ENCODE results near the gene TSPYL4. TPM values are rescaled to one million over a fixed set of nuclear protein-coding genes. Genes with fewer than 3 reads are reported as not detected.

TSPYL4 gene
- total RNA-seq, 1 experiment from 2014 or later: 5.4 TPM

DNA sequence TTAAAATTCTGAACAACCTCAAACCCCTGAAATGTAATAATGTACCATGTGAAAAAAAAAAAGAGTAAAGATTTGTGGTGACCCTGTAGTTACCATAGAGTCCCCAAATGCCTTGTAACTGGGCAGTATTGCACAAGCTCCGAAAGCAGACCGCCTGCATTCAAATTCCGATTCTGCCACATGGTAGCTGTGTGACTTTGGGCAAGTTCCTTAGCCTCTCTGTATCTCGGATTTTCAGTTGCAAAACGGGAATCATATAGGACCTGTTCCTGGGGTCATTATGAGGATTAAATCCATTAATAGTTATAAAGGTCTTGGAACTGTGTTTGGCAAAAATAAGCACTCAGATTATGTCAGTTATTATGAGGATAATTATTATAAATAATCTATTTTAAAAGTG lies 43.6 kb downstream of the TSPYL4 start:
- ATAC-seq: no peak
- intact Hi-C loops (cut with micrococcal nuclease): no loop called here

More for the DNA sequence above, 43.6 kb downstream of the TSPYL4 start:
- CTCF ChIA-PET: interaction anchor here (3.1 kb wide), 1 partner anchor 8 kb away, joined by 10 read pairs; no protein-coding TSS in a partner anchor
- Histone ChIP-seq H2AFZ (ENCODE audit: low read depth, low read length, poor library complexity, severe bottlenecking) (no peak overlapping the region), H3K4me2 (ENCODE audit: low read length) (no peak overlapping the region), H3K9ac (ENCODE audit: low read length) (no peak overlapping the region), H3K27ac (ENCODE audit: low read depth, low read length) (no peak overlapping the region), H4K20me1 (ENCODE audit: insufficient read depth) (no peaks in the 10 kb centered on the region; the same call in 1 of the 2 replicates), H3K4me3 (replicated peaks in 1 of 2; ENCODE audit: low read depth in 1 of 2, low read length in 2 of 2) (no peak overlapping the region), H3K4me1 (ENCODE audit: control insufficient read depth in 1 of 2, insufficient read depth in 2 of 2, low read length in 2 of 2) (peaks cover 9 to 10% of the 10 kb centered on the region in 2 experiments; a peak in 3 of 4 replicates), H3K9me2 (ENCODE audit: insufficient read depth) (no peaks in the 10 kb centered on the region), H3K79me2 (ENCODE audit: insufficient read depth, low read length) (no peaks in the 10 kb centered on the region), H3K9me3 (ENCODE audit: control insufficient read depth in 1 of 2, insufficient read depth in 1 of 2, low read depth in 1 of 2, low read length in 2 of 2) (no peaks in the 10 kb centered on the region), H3K36me3 (ENCODE audit: control insufficient read depth in 1 of 2, insufficient read depth in 2 of 2, low read length in 2 of 2) (no peaks in the 10 kb centered on the region), H3K27me3 (ENCODE audit: insufficient read depth, low read length) (no peaks in the 10 kb centered on the region)
- RAD21 ChIA-PET (ENCODE audit: low non-redundant PET in 1 of 2, low total read pairs in 2 of 2, uncharacterized antibody in 2 of 2, unreplicated experiment in 2 of 2): no interaction called here
- BruUV-seq (replicated peaks): no TSS peak
- no peak for DNase-seq (ENCODE audit: low read depth, low spot score)
- POLR2A ChIA-PET: interaction anchor here (1.0 kb wide), 1 partner anchor 14 kb away, joined by 4 read pairs; no protein-coding TSS in a partner anchor
- no peak for TF ChIP-seq CBX3 (IDR thresholded peaks at IDR 0.05; ENCODE audit: low read depth)
- no peak for TF ChIP-seq ZFX (IDR thresholded peaks at IDR 0.05)
- TF ChIP-seq EZH2phosphoT487 (IDR thresholded peaks at IDR 0.05; ENCODE audit: borderline replicate concordance): no peak
- no peak for TF ChIP-seq RAD21 (IDR thresholded peaks at IDR 0.05; ENCODE audit: low read depth)
- no peak for TF ChIP-seq ZNF274 (IDR thresholded peaks at IDR 0.05; ENCODE audit: low read depth, low read length)
- no peak for TF ChIP-seq ATF3 (IDR thresholded peaks at IDR 0.05)
- no peak for TF ChIP-seq CEBPB (IDR thresholded peaks at IDR 0.05; ENCODE audit: low read depth)
- no peak for TF ChIP-seq JUND (IDR thresholded peaks at IDR 0.05)
- TF ChIP-seq EGR1 (IDR thresholded peaks at IDR 0.05; ENCODE audit: low read depth): no peak
- no peak for TF ChIP-seq ZBTB33 (IDR thresholded peaks at IDR 0.05; ENCODE audit: extremely low read depth, insufficient replicate concordance, low read length)
- TF ChIP-seq YY1 (IDR thresholded peaks at IDR 0.05; ENCODE audit: extremely low read depth, insufficient replicate concordance, low read depth, low read length): no peak
- no peak for TF ChIP-seq POLR2AphosphoS5 (IDR thresholded peaks at IDR 0.05; ENCODE audit: low read depth, low read length)
- no peak for TF ChIP-seq SIN3A (IDR thresholded peaks at IDR 0.05; ENCODE audit: low read depth)
- TF ChIP-seq ELF1 (IDR thresholded peaks at IDR 0.05; ENCODE audit: borderline replicate concordance, low read depth): no peak
- no peak for TF ChIP-seq MAX (IDR thresholded peaks at IDR 0.05)
- TF ChIP-seq, protein P1, sequence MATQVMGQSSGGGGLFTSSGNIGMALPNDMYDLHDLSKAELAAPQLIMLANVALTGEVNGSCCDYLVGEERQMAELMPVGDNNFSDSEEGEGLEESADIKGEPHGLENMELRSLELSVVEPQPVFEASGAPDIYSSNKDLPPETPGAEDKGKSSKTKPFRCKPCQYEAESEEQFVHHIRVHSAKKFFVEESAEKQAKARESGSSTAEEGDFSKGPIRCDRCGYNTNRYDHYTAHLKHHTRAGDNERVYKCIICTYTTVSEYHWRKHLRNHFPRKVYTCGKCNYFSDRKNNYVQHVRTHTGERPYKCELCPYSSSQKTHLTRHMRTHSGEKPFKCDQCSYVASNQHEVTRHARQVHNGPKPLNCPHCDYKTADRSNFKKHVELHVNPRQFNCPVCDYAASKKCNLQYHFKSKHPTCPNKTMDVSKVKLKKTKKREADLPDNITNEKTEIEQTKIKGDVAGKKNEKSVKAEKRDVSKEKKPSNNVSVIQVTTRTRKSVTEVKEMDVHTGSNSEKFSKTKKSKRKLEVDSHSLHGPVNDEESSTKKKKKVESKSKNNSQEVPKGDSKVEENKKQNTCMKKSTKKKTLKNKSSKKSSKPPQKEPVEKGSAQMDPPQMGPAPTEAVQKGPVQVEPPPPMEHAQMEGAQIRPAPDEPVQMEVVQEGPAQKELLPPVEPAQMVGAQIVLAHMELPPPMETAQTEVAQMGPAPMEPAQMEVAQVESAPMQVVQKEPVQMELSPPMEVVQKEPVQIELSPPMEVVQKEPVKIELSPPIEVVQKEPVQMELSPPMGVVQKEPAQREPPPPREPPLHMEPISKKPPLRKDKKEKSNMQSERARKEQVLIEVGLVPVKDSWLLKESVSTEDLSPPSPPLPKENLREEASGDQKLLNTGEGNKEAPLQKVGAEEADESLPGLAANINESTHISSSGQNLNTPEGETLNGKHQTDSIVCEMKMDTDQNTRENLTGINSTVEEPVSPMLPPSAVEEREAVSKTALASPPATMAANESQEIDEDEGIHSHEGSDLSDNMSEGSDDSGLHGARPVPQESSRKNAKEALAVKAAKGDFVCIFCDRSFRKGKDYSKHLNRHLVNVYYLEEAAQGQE (IDR thresholded peaks at IDR 0.05; ENCODE audit: low read depth): no peak

Data from HCT116 (cell line).